GM19099 (cell line): ENCODE data around the gene SLC6A12.

Source experiments
- POLR2A ChIP-seq: IDR thresholded peaks from 3 replicates; pipeline ENCODE4 v1.6.1; 2011; ENCODE audit warnings: low read depth; ENCODE audit not compliant: insufficient read length; ENCODE audit errors: extremely low read depth

The SLC6A12 gene

DNA sequence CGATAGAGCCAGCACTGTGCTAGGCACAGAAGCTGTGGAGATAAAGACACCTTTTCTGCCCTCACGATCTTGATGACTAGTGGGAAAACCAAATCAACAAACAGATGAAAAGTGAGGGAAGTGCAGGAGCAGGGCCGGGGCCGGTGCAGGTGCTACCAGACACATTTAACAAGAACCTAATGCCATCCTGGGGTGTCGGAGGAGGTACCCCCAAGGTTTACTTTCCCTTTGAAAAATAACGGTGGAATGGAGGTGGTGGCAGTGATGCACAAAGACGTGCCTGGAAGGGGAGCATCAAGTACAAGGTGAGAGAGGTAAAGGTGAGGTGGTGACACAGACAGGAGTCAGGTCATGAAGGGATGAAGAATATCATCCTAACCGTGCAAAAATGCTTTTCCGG is 26.6 kb upstream of the SLC6A12 start:
- TF ChIP-seq POLR2A: no peak

DNA sequence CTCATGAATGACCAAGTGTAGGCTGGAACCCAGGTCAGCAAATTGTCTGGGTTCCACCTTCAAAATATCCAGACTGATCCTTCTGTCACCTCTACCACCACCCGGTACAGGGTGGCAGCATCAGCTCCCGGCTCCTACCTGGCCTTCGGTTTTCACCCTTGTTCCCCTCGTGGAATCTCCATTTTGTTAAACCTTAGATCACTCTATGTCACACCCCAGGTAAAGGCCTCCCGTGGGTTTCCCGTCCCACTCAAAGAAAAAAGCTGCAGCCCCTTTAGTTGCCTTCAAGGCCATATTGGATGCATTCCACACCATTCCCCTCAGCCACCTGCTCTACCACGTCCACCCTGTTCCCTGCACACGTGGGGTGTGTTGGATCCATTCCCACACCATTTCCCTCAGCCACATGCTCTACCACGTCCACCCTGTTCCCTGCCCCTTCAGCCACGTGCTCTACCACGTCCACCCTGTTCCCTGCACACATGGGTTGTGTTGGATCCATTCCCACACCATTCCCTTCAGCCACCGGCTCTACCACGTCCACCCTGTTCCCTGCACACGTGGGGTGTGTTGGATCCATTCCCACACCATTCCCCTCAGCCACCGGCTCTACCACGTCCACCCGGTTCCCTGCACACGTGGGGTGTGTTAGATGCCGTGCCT is 24.9 kb upstream of the SLC6A12 start:
- no peak for TF ChIP-seq POLR2A

DNA sequence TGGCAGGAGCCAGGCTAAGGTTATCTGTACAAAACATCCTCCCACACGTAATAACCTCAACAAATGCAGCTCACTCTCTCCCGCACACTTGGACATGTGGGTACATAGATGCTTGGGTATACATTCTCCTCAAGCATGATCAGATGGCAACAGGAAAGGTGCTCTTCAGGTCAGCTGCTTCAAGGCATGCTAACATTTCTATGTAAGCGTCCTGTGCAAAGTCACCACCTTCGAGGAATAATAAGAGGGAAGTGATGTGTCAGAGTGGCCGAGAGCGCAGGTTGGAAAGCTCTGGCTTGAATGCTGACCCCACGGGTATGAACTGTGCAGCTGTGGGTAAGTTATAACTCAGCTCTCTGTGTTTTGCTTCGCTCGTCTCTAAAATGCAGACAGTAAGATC is 24.2 kb upstream of the SLC6A12 start:
- TF ChIP-seq POLR2A: no peak

DNA sequence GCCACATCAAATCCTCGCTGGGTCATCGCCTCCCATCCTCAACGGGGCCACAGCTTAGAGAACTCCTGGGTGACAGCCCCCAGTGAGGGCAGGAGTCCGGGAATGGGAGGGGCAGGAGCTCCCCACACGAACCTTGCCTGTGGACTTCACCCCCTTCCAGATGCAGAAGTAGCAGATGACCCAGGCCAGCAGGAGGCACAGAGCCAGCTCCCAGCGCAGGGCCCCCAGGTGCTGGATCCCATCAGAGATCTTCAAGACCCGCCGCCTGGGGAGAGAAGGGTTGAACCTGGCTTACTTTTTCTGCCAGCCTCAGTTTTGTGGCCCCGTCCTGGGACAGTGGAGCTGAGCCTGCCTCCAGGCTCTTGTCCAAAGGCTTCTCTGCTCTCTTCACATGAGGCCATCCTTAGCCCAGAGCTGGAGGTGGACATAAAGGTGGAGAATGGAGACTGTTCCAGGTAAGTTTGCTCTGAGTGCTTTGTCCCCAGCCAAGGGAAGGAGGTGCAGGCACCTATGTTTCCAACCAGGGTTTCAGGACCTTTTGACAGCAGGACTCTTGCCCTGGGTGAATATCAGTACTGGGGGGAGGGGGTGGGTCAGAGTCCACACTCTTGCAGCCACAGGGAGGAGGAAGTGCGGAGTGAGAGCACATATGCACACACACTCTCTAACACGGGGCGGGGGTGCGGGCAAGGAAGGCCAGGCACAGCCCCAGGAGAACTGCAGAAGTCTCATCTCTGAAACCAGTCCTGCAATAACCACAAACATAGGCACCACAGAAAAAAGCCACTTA is 23.3 kb upstream of the SLC6A12 start:
- no peak for TF ChIP-seq POLR2A

DNA sequence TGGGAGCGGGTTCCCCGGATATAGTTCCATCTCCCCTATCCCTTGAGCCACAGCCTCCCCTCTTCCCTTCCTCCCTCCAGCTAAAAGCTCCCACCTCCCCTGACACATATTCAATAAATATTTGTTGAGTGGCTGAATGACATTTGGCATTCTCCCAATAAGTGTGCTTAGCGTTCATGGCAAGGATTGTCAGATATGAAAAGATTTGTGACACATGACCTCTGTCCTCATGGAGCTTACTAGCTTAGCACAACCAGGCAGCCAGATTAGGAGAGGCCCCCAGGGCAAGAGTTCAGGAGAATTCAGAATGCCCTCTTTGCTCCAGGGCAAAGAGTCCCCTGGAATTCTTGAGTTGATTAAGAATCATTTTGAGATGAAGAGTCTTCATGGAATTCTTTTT is 22.5 kb upstream of the SLC6A12 start:
- TF ChIP-seq POLR2A: no peak

DNA sequence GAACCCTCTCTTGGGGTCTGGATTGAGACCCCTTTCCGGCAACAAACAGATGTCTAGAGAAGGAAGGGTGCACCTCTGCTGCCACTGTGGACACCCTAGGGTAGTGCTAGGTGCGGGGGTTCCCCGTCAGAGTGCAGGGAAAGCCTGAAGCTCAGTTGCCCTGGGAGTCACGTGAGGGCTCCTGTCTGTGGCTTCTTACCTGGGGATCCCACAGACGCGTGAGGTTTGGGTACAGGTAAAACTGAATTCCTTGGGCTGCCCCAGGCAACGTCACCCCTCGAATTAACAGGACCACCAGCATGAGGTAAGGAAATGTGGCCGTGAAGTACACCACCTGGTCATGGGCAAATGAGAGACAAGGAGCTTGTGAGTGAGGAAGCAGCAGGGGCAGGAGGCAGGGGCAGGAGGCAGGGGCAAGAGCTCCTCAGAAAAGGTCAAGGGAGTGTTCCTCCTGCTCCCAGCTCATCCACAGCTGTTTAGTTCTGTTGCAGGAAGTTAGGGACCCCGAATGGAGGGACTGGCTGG is 21.0 kb upstream of the SLC6A12 start:
- TF ChIP-seq POLR2A: no peak

DNA sequence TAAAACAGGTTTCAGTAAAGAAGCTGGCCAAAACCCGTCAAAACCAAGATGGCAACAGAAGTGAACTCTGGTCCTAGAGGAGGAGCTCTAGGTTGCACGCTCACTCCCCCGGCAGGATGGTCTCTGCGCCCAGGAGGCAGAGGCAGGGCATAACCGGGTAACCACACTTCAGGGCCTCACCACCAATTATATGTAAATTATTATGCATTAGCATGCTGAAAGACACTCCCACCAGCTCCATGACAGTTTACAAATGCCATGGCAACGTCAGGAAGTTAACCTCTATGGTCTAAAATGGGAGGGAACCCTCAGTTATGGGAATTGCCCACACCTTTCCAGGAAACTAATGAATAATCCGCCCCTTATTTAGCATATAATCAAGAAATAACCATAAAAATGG is 20.1 kb upstream of the SLC6A12 start:
- no peak for TF ChIP-seq POLR2A

DNA sequence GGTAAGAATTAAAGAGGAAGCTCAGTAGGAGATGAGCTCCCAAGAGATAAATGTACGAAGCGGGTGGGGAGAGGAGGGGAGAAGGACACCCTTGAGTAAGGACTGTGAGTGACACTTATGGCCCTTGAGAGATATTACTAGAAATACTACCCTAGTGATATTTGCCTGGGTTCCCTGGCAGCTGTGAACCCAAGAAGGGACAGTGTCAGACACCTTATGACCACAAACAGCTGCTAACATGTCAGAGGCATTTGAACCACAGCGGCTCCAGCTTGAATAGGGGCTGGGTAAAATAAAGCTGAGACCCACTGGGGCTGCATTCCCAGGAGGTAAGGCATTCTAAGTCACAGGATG is 19.6 kb upstream of the SLC6A12 start:
- no peak for TF ChIP-seq POLR2A

DNA sequence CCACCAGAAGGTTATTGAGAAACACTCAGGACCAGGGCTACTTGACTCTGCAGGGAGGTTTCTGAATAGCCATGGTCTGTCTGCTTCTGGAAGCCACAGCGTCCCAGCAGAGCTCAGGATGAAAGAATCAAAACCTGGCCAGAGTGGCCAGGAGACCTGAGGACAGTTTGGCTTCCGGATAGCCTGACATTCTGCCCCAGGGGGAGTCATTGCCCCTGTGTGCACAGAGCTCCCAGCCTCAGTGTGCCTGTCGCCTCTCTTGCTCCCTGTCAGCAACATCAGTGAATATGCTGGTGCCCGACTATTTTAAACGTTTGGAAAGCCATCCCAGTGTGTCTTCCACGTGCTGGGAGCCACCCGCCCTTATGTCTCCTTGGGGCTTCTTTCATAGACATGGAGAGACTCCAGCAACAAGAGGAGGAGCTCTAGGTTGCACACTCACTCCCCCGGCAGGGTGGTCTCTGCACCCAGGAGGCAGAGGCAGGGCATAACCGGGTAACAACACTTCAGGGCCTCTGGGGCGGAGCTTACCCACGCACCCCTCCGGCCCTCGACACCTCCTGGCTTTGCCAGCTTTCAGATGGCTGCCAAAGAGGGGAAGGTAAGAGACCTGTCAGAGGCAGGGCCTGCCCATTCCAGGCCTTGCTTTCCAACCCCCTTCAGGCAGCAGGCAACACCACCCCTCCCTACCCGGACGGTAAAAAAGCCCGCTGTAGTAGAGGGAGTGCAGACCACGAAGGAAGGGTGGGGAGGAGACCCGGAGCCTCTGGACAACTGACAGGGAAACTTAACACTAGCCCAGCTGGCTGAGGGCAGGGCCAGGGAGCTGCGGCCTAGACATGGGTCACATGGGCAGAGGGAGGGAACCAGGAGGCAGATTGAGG is 19.0 kb upstream of the SLC6A12 start:
- TF ChIP-seq POLR2A: no peak

DNA sequence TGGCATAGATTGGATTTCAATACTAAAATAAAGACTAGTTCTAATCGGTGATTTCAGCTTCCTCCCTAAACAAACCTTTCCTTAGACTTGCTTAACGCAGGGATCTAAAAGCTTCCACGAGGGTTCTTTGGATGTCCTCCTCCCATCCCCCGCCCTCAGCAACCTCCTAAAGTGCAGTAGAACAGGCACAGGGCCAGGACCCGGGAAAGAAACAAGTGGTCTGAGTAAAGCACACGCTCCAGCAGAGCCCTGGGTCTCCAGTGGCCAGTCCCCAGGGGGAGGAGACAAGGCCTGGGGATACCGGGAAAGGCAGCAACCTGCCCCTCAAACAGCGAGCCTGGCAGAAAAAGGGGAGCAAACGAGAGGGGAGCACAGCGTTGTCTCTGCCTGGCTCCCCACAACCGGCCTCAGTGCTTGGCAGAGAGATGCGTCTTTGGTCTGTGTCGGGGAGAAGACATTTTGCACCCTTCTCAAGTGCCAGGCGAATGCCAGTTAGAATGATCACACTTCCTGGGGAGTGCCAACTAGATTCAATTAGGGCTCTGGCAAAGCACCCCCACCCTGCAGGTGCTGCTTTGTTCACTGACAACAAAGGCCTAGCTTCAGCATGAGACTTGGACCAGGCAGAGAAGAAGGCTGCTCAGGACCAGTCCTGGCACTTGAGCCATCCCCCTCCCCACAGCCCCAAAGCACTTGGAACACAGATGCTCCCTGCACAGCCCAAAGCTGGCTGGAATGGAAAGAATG is 17.1 kb upstream of the SLC6A12 start:
- no peak for TF ChIP-seq POLR2A

DNA sequence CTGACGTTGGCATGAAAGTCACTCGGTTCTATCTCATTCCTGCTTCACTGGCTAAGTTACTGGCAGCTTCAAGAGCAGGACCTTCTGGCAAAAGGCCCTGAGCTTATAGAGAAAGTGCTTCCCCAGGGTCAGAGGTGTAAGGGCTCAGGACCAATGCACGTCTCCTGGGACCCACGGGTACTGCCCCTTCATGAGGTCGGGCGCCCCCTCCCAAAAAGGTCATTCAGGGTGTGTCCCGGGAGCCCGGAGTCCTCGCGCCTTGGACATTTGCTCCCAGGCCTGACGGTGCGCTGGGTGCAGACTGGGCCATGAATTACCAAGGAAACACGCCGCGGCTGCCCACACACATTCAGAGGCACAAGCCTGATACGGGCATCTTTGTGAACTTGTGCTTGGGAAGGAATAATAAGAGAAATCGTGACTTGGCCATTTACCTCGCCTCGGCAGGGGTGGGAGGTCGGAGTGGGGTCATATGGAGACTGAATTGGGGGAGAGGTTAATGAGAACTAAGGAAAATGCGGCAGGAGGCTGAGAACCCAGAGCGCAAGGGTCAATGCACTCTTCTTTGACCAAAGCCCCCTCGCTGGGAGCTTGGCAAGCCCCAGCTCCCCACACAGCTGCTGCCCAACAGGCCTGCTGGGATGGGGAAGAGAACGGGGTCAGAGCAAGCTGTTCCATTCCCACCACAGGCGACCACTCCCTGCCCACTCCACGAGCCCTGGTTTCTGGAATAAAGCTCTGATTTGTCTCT is 15.7 kb upstream of the SLC6A12 start:
- no peak for TF ChIP-seq POLR2A

DNA sequence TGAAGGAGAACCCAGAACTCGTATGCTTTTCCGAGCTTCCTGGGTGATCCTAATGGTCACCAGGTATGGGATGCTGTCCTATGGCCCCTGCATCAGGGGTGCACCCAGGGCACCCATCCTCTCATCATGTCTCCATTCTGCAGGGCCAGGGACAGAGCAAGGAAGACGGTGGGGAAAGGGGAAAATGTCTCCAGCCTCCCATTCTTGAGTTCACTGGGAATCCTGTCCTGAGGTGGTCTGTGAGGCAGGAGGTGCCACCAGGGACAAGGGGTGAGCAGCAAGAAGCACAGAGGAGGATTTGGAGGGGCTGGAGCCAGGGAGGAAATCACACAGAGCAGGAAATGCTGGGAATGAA is 14.9 kb upstream of the SLC6A12 start:
- no peak for TF ChIP-seq POLR2A

DNA sequence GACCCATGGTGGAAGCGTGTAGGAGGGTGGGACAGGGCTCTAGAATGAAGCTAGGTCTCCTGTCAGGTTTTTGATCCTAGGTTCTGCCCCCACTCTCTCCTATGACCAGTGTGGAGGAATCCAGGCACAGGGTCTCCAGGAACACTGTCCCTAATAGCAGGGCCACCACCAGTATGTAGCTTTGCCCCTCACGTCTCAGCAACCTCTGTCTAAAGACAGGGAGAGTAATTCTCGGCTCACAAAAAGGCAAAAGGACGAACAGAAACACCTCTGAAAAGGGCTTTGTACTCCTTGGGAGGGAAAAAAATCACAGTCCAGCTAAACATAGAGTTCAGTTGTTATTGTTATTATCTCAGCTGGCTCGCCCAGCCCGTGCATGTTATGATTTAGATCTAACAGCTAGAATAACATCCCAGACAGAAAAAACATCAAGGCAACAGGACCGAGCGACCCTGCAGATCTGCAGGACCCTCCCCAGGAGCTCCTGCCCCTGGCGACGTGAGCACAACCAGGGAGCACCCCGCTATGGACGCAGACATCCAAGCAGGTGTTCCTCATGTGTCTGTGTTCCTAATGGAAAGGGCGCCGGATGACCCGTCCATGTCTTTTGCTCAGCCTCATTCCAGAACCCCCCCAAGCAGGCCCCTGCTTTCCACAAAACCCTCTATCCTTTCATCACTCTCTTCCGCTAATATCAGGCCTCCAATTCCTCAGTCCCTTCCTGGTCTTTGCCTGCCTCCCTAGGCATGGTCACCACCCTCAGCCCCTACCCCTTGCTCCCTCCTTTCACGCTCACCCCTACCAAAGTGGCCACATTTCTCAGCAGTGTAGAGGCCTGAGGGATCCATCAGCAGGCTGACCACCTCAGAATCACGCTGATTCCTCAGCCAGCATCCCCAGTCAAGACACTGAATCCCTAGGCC is 14.2 kb upstream of the SLC6A12 start:
- no peak for TF ChIP-seq POLR2A
